Skeletal muscle satellite cell (primary cell): ENCODE results near the gene SEC14L1.

ENCODE experiments used
- H3K27me3 ChIP-seq: 2 replicates; pipeline ENCODE4 v1.7.0; 2013; ENCODE audit warnings: low read length; ENCODE audit not compliant: control insufficient read depth, insufficient read depth
- H3K36me3 ChIP-seq: 2 replicates; pipeline ENCODE4 v1.7.0; 2013; ENCODE audit warnings: mild to moderate bottlenecking, control low read depth, low read length; ENCODE audit not compliant: insufficient read depth
- H3K4me1 ChIP-seq: 2 replicates; pipeline ENCODE4 v1.7.0; 2013; ENCODE audit warnings: low read length; ENCODE audit not compliant: control insufficient read depth, insufficient read depth
- H3K4me2 ChIP-seq: 2 replicates; pipeline ENCODE4 v1.7.0; 2013; ENCODE audit warnings: mild to moderate bottlenecking, low read length
- H3K4me3 ChIP-seq: 2 replicates; pipeline ENCODE4 v1.7.0; 2013; ENCODE audit warnings: low read length
- H3K9ac ChIP-seq: 2 replicates; pipeline ENCODE4 v1.7.0; 2013; ENCODE audit warnings: mild to moderate bottlenecking, low read depth, low read length, moderate library complexity
- H3K9me3 ChIP-seq: replicated peaks from 2 replicates; pipeline ENCODE4 v1.7.0; 2013; ENCODE audit warnings: mild to moderate bottlenecking, control low read depth, low read length

SEC14L1 gene

DNA sequence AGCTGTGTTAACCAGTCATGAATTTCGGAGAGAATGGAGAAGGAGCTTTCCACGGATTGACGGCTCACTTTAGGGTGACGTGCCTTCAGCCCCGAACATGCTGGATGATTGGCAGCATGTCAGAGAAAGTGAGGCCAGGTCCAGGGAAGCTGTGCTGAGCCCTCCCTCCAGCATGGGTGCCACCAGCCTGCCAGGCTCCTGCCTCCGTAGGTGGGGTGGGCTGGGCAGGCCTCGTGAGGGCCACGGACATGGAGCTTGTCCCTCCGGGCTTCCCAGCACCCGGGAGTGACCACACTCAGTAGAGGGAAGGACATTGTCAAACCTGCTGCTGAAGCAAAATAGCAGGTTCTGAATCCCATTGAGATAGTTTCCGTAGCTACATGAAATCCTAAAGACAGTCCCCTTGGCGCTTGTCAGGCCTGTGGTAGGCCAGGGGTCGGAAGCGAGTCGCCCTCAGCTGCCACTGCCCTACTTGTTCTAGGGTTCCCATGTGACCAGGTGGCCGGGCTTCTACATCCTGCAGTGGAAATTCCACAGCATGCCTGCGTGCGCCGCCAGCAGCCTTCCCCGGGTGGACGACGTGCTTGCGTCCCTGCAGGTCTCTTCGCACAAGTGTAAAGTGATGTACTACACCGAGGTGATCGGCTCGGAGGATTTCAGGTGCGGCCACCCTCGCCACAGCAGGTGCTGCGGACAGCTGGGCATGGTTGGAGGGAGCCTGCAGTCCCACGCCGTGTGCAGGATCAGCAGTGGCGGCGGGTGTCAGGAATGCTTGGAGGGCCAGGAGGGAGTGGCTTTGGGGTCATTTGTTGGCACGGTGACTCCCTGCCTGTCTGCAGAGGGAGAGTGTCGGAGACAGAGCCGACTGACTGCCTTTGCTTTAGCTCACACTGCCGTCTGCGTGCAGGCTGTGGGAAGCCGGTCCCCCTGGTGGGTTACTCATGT, 72.3 kb downstream of the SEC14L1 start:
- Histone ChIP-seq H3K4me3 (no peak overlapping the region), H3K9ac (no peak overlapping the region), H3K27me3 (no peaks in the 10 kb centered on the region), H3K9me3 (no peaks in the 10 kb centered on the region), H3K4me2 (no peak overlapping the region), H3K4me1 (peaks cover 3% of the 10 kb centered on the region), H3K36me3 (peaks cover 92% of the 10 kb centered on the region)

DNA sequence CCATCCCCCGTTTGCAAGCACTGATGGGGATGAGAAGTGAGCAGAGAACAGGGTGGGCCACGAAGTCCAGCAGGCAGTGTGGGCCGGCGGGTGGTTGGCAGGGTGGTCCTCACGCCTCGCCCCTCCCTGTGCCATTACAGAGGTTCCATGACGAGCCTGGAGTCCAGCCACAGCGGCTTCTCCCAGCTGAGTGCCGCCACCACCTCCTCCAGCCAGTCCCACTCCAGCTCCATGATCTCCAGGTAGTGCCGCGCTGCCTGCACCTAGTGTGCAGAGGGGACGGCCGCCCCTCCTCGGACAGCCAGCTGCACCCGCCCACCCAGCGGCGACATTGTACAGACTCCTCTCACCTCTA, 73.0 kb downstream of the SEC14L1 start:
- Histone ChIP-seq H3K27me3 (no peaks in the 10 kb centered on the region), H3K4me2 (no peak overlapping the region), H3K9me3 (no peaks in the 10 kb centered on the region), H3K36me3 (peaks cover 92% of the 10 kb centered on the region), H3K4me1 (peaks cover under 1% of the 10 kb centered on the region), H3K9ac (no peak overlapping the region), H3K4me3 (no peak overlapping the region)

DNA sequence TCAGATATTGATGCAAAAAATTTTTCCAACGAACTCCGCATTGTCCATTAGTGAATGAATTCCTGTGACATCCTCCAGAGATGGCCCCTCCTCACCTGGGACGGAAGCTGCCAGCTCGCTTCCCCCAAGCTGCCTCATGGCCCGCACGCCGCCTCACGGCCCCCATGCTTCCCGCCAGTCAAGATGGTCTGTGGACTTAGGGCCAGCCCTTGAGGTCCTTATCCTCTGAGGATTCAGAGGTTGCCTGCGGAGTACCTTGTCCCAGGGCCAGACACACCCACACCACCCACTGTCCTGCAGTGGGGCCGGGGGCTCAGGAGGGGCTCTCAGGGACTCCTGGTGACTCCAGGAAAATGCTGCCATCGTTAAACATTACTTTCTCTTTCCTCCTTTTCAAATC, 73.6 kb downstream of the SEC14L1 start:
- Histone ChIP-seq H3K9ac (no peak overlapping the region), H3K4me2 (no peak overlapping the region), H3K36me3 (peaks cover 90% of the 10 kb centered on the region), H3K27me3 (no peaks in the 10 kb centered on the region), H3K9me3 (no peaks in the 10 kb centered on the region), H3K4me3 (no peak overlapping the region), H3K4me1 (no peaks in the 10 kb centered on the region)

DNA sequence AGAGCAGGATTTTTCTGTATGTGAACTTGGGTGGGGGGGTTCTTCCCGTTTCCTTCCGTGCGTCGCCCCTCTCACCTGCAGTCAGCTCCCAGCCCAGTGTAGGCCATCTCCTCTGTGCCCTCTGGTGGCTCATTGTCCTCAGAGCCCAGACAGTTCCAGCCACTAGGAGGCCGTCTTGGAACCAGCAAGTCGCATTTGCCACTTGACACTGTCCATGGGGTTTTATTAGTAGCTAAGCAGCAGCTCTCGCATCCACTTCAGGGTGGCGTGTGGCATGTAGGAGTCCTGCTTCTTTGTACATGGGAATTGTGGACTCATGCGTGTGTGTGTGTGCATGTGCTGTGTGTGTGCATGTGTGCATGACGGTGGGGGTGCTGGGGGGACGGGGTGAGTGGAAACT, 74.0 kb downstream of the SEC14L1 start:
- no peak overlapping the region for H3K4me2 ChIP-seq
- no peaks in the 10 kb centered on the region for H3K27me3 ChIP-seq
- H3K9me3 ChIP-seq: no peaks in the 10 kb centered on the region
- H3K4me1 ChIP-seq: no peaks in the 10 kb centered on the region
- peaks cover 86% of the 10 kb centered on the region for H3K36me3 ChIP-seq
- H3K9ac ChIP-seq: no peak overlapping the region
- H3K4me3 ChIP-seq: no peak overlapping the region

DNA sequence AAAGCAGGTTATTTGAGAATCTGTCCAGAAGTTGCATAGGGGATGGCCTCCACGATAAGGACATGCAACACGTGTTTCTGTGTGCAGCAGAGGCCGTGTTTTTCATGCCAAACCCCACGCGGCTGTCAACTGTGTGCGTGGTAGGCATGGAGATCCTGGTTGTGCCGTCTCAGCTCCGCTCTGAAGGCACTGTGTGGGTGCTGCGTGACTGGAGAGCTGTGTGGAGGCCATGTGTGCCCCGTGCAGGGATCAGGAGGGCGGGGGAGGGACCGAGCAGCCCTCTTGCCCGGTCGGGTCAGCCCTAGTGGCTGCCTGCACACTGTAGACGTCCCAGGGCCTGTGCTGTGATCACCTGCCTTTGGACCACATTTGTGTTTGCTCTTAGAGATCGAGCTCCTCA, 74.5 kb downstream of the SEC14L1 start:
- Histone ChIP-seq H3K27me3 (no peaks in the 10 kb centered on the region), H3K36me3 (peaks cover 83% of the 10 kb centered on the region), H3K4me2 (no peak overlapping the region), H3K4me3 (no peak overlapping the region), H3K9ac (no peak overlapping the region), H3K4me1 (no peaks in the 10 kb centered on the region), H3K9me3 (no peaks in the 10 kb centered on the region)

DNA sequence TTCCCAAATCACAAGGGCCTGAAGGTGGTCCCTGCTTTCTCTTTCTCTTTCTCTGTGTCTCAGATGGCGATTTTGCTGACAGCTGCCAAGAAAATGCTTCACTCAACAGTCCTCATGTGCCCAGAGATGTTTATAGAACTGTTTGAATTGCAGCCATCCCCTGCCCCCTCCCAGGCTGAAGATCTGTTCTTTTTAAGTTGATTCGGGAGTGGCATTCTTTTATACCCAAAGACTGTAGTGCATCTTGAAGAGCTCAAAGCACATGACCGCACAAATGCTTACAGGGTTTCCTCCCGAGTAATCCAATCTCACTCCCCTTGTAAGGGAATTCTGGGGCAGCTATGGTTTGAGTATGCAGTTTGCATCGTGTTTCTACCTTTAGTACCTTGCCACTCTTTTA, 75.7 kb downstream of the SEC14L1 start:
- H3K36me3 ChIP-seq: peaks cover 78% of the 10 kb centered on the region
- no peak overlapping the region for H3K4me3 ChIP-seq
- no peaks in the 10 kb centered on the region for H3K4me1 ChIP-seq
- H3K27me3 ChIP-seq: no peaks in the 10 kb centered on the region
- H3K9ac ChIP-seq: no peak overlapping the region
- no peaks in the 10 kb centered on the region for H3K9me3 ChIP-seq
- no peak overlapping the region for H3K4me2 ChIP-seq

DNA sequence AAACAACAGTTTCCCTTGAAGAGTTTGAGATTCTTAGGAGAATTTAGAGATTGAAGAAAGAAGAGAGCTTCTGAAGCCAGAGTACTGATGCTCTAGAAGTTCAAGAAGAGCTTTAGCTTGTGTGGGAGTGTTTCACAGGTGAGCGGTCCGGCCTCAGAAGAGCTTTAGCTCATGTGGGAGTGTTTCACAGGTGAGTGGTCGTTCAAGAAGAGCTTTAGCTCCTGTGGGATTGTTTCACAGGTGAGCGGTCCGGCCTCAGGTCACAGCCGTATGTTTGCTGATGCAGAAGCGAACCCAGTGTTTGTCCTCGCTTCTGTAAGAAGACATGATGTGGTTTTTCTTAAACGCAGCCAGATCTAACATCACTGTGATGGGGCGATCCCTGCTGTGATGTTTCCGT, 76.4 kb downstream of the SEC14L1 start:
- H3K4me1 ChIP-seq: no peaks in the 10 kb centered on the region
- no peak overlapping the region for H3K4me2 ChIP-seq
- H3K36me3 ChIP-seq: peaks cover 73% of the 10 kb centered on the region
- H3K4me3 ChIP-seq: no peak overlapping the region
- H3K9me3 ChIP-seq: no peaks in the 10 kb centered on the region
- no peaks in the 10 kb centered on the region for H3K27me3 ChIP-seq
- H3K9ac ChIP-seq: no peak overlapping the region

DNA sequence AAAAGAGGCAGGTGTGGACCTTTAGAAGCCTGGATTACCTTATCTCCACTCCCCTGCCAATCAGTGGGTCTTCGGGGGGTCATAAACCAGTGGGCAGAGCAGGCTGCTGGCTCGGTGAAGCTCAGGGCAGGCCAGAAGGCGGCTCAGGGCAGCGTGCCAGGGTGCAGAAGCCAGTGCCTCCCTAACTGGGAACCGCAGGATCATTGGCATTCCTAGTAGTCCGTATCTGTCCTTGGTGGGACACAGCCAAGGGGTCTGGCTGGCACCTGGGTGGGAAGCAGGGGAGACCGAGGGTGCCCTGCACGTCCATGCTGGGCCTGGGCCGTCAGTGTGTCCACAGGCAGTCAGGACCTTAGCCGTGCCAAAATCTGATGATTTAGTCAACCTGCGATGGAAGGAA, 76.8 kb downstream of the SEC14L1 start:
- peaks cover 68% of the 10 kb centered on the region for H3K36me3 ChIP-seq

DNA sequence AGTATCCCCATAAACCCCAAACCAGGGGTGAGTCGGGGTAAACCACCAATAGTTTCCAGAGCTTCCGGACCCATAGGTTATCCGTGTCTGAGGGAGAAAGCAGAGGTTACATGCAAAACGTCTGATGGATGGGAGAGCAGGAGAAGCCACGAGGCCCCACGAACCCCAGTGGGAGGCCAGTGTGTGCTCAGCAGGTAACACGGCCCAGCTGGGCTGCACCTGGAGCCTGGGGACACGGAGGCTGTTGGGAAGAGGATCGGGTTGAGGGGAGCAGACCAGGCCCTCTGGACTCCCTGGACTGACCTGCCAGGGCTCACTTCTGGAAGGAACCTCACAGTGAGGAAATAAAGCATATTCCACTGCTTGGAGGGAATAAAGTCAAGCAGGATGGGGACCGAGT, 78.1 kb downstream of the SEC14L1 start:
- no peaks in the 10 kb centered on the region for H3K27me3 ChIP-seq
- H3K36me3 ChIP-seq: peaks cover 56% of the 10 kb centered on the region
- H3K9me3 ChIP-seq: no peaks in the 10 kb centered on the region
- no peak overlapping the region for H3K9ac ChIP-seq
- no peaks in the 10 kb centered on the region for H3K4me1 ChIP-seq
- H3K4me2 ChIP-seq: no peak overlapping the region
- no peak overlapping the region for H3K4me3 ChIP-seq

More for the DNA sequence above, 76.8 kb downstream of the SEC14L1 start:
- Histone ChIP-seq H3K9ac (no peak overlapping the region), H3K4me3 (no peak overlapping the region), H3K27me3 (no peaks in the 10 kb centered on the region), H3K4me2 (no peak overlapping the region), H3K9me3 (no peaks in the 10 kb centered on the region), H3K4me1 (no peaks in the 10 kb centered on the region)

DNA sequence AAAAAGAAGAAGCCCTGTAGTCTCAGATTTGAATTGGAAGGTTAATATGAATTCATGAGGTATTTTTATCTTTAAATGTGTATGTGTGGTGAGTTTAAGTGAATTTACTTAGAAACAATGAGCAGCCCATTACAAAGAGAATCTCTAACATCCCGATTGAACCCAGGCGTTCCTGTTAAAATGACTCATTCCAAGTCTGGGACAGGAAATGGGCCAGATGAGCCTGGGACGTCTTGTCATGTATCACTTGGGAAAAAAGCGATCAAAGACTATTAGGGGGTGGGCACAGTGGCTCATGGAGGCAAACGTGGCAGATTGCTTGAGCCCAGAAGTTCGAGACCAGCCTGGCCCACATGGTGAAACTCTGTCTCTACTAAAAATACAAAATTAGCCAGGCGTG, 81.6 kb downstream of the SEC14L1 start:
- peaks cover 26% of the 10 kb centered on the region for H3K36me3 ChIP-seq
- no peaks in the 10 kb centered on the region for H3K27me3 ChIP-seq
- H3K9ac ChIP-seq: no peak overlapping the region
- no peaks in the 10 kb centered on the region for H3K9me3 ChIP-seq
- H3K4me3 ChIP-seq: no peak overlapping the region
- peaks cover 3% of the 10 kb centered on the region for H3K4me1 ChIP-seq
- H3K4me2 ChIP-seq: no peak overlapping the region

DNA sequence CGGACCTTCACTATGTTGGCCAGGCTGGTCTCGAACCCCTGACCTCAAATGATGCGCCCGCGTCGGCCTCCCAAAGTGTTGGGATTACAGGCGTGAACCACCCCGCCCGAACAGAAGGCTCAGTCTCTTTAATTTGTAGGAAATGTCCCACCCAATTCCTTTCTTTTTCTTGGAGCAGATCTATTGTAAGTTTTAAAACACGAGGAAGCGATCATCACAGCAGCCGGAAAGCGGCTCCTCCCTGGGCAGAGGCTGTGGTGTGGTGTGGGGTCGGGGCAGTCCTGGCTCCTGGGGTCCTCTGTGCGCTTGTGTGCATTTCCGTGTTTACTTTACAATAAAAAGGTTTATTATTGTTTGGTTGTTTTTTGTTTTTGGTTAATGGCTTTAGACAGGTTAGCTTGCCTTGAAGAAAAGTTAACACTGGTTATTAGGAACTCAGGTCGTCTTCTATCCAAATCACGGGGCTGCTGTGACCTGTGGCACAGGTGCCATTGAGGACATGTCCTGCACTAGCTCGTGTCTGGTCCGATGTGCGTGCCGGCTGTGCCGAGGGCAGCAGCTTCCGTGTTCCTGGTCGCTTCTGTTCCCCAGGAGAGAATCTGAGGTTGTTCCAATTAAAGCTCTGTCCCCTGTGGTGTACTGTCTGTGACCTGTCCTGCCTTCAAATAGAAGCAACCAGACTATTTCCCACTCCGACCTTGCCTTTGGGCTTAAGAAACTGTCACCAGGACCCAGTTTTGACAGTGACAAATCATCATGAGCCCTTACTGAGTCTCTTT, 83.1 kb downstream of the SEC14L1 start:
- H3K4me3 ChIP-seq: no peak overlapping the region
- no peaks in the 10 kb centered on the region for H3K27me3 ChIP-seq
- no peaks in the 10 kb centered on the region for H3K9me3 ChIP-seq
- H3K36me3 ChIP-seq: peaks cover 12% of the 10 kb centered on the region
- peaks cover 7% of the 10 kb centered on the region for H3K4me1 ChIP-seq
- H3K9ac ChIP-seq: no peak overlapping the region
- H3K4me2 ChIP-seq: no peak overlapping the region
